ENCODE results near the gene FREM2. TPM values are rescaled to one million over a fixed set of nuclear protein-coding genes. Genes with fewer than 3 reads are reported as not detected.

FREM2 gene
- total and polyA plus RNA-seq, 2 of the 4 experiments (the other 2 are of a cell fraction): not detected

DNA sequence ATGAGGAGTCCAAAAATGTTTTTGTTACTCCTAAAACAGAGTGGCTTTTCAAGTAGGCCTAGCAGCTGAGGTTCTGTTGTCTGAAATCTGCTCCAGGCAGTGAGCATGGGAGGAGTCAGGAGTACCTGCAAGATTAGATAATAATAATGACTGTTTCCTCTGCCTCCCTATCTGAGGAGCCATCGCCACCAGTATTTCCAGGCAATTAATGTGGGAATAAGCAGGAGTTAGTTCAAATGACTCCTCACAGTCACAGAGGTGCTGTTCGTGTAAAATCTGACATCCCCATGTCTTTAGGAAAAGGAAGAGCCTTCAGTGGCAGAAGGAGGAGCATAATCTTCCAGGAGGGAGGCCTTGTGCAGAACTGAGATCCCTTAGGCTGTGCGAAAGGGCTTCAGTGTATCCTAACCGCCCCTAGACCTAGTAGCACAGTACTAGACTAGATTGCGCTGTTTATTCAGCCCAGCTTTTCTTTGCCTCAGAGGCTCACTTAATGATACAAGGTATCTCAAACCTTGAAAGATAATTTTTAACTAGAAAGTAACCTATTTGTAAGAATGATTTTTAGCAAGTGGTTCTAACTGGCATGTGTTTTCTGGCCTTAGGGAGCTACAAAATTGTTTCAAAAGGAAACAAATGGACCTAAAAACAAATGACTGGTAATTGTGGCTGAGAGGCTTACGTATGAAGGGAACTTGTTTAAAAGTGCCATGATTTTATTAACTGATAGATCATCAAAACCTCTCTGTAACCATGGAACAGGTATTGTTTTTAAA lies 49.0 kb downstream of the FREM2 start:
- no TSS peak for BruUV-seq (replicated peaks)
- Histone ChIP-seq H3K27me3 (ENCODE audit: control insufficient read depth, insufficient read depth, low read length) (no peaks in the 10 kb centered on the region), H3K4me1 (ENCODE audit: control insufficient read depth, insufficient read depth, low read length) (no peaks in the 10 kb centered on the region), H3K9ac (ENCODE audit: low read depth, low read length) (no peak overlapping the region), H4K5ac (ENCODE audit: low read depth, low read length) (no peak overlapping the region), H3K56ac (ENCODE audit: extremely low read depth, insufficient read depth, low read length) (no peak overlapping the region), H2BK20ac (ENCODE audit: low read depth, low read length) (no peak overlapping the region), H3K18ac (ENCODE audit: low read depth, low read length) (no peak overlapping the region), H3K9me3 (ENCODE audit: control insufficient read depth, insufficient read depth, low read length) (no peaks in the 10 kb centered on the region), H2AFZ (replicated peaks; ENCODE audit: low read length, poor library complexity) (peak overlapping the region; percentile 13), H2AK5ac (ENCODE audit: low read depth, low read length) (no peak overlapping the region), H3K9me1 (ENCODE audit: insufficient read depth, low read length) (no peaks in the 10 kb centered on the region), H3K27ac (ENCODE audit: insufficient read depth, low read length) (no peak overlapping the region), H3K23ac (ENCODE audit: low read depth, low read length) (no peak overlapping the region), H4K91ac (ENCODE audit: insufficient read depth, low read depth, low read length) (no peak overlapping the region), H3K36me3 (ENCODE audit: control insufficient read depth, insufficient read depth, low read length) (no peaks in the 10 kb centered on the region), H2BK120ac (ENCODE audit: low read depth, low read length) (no peak overlapping the region), H3K4ac (ENCODE audit: low read depth, low read length) (no peak overlapping the region), H2AK9ac (replicated peaks; ENCODE audit: low read depth, low read length, poor library complexity) (no peak overlapping the region), H2BK15ac (ENCODE audit: low read depth, low read length) (no peak overlapping the region), H3K4me3 (ENCODE audit: insufficient read depth, low read depth, low read length) (no peak overlapping the region), H4K8ac (ENCODE audit: low read depth in 2 of 2, low read length in 2 of 2) (no peak overlapping the region), H3K4me2 (ENCODE audit: low read depth, low read length) (no peak overlapping the region), H3K14ac (replicated peaks; ENCODE audit: low read depth, low read length) (no peak overlapping the region), H3K79me1 (ENCODE audit: low read depth in 1 of 2, low read length in 2 of 2) (no peaks in the 10 kb centered on the region), H4K20me1 (ENCODE audit: insufficient read depth, low read length) (no peaks in the 10 kb centered on the region), H2BK5ac (ENCODE audit: low read depth, low read length, poor library complexity, severe bottlenecking) (no peak overlapping the region)
- no peak for ATAC-seq (ENCODE audit: low read depth)
- no CpG with 5 or more reads among the region's 6 CpGs for WGBS, 2 experiments (ENCODE audit: extremely low coverage in 2 of 2, insufficient read length in 1 of 2)
- in situ Hi-C loops (cut with MboI; ENCODE audit: low sequenced_read_pairs) (no loop called here), dilution Hi-C loops (cut with HindIII; ENCODE audit: low sequenced_read_pairs, unreplicated experiment) (no loop called here), intact Hi-C loops (cut with micrococcal nuclease) (no loop called here)
- ChIA-PET CTCF (no interaction called here), POLR2A (ENCODE audit: unreplicated experiment) (no interaction called here)
- no peak for DNase-seq
- TF ChIP-seq RFX5 (IDR thresholded peaks at IDR 0.05; ENCODE audit: low read depth, low read length) (no peak), NFE2L2 (IDR thresholded peaks at IDR 0.05; ENCODE audit: low read depth, low read length) (no peak), CHD1 (IDR thresholded peaks at IDR 0.05; ENCODE audit: low read depth, low read length) (no peak), POLR2A (IDR thresholded peaks at IDR 0.05; ENCODE audit: low read depth, low read length) (no peak), MAZ (IDR thresholded peaks at IDR 0.05; ENCODE audit: borderline replicate concordance, low read depth, low read length) (no peak), FOS (IDR thresholded peaks at IDR 0.05; ENCODE audit: low read depth, low read length) (no peak), MAFK (IDR thresholded peaks at IDR 0.05; ENCODE audit: low read depth, low read length) (no peak), RCOR1 (IDR thresholded peaks at IDR 0.05; ENCODE audit: insufficient replicate concordance, low read length) (no peak), MXI1 (IDR thresholded peaks at IDR 0.05; ENCODE audit: borderline replicate concordance, low read depth, low read length) (no peak), RAD21 (IDR thresholded peaks at IDR 0.05; ENCODE audit: low read length) (no peak), BHLHE40 (IDR thresholded peaks at IDR 0.05; ENCODE audit: low read depth, low read length) (no peak), CTCF (conservative IDR thresholded peaks at IDR 0.05; ENCODE audit: low read depth, low read length) (no peak), SMC3 (IDR thresholded peaks at IDR 0.05; ENCODE audit: low read depth, low read length) (no peak), CEBPB (IDR thresholded peaks at IDR 0.05; ENCODE audit: low read depth, low read length) (no peak)
- TF ChIP-seq, protein P1, sequence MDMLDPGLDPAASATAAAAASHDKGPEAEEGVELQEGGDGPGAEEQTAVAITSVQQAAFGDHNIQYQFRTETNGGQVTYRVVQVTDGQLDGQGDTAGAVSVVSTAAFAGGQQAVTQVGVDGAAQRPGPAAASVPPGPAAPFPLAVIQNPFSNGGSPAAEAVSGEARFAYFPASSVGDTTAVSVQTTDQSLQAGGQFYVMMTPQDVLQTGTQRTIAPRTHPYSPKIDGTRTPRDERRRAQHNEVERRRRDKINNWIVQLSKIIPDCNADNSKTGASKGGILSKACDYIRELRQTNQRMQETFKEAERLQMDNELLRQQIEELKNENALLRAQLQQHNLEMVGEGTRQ (IDR thresholded peaks at IDR 0.05; ENCODE audit: low read depth, low read length): no peak
- TF ChIP-seq, protein P2, sequence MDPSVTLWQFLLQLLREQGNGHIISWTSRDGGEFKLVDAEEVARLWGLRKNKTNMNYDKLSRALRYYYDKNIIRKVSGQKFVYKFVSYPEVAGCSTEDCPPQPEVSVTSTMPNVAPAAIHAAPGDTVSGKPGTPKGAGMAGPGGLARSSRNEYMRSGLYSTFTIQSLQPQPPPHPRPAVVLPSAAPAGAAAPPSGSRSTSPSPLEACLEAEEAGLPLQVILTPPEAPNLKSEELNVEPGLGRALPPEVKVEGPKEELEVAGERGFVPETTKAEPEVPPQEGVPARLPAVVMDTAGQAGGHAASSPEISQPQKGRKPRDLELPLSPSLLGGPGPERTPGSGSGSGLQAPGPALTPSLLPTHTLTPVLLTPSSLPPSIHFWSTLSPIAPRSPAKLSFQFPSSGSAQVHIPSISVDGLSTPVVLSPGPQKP (IDR thresholded peaks at IDR 0.05; ENCODE audit: borderline replicate concordance, low read depth, low read length): no peak

All from IMR-90 (cell line).